Measurements from ENCODE around the gene SLC35F6.

DNA sequence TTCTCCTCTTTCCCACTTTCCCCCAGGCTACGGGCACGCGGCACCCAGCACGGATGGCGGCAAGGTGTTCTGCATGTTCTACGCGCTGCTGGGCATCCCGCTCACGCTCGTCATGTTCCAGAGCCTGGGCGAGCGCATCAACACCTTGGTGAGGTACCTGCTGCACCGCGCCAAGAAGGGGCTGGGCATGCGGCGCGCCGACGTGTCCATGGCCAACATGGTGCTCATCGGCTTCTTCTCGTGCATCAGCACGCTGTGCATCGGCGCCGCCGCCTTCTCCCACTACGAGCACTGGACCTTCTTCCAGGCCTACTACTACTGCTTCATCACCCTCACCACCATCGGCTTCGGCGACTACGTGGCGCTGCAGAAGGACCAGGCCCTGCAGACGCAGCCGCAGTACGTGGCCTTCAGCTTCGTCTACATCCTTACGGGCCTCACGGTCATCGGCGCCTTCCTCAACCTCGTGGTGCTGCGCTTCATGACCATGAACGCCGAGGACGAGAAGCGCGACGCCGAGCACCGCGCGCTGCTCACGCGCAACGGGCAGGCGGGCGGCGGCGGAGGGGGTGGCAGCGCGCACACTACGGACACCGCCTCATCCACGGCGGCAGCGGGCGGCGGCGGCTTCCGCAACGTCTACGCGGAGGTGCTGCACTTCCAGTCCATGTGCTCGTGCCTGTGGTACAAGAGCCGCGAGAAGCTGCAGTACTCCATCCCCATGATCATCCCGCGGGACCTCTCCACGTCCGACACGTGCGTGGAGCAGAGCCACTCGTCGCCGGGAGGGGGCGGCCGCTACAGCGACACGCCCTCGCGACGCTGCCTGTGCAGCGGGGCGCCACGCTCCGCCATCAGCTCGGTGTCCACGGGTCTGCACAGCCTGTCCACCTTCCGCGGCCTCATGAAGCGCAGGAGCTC lies 36.2 kb upstream of the SLC35F6 start:
- TF ChIP-seq RAD21 (conservative IDR thresholded peaks at IDR 0.05) (no peak), TAF1 (IDR thresholded peaks at IDR 0.05; ENCODE audit: low read depth) (no peak)
- TF ChIP-seq, protein P1, sequence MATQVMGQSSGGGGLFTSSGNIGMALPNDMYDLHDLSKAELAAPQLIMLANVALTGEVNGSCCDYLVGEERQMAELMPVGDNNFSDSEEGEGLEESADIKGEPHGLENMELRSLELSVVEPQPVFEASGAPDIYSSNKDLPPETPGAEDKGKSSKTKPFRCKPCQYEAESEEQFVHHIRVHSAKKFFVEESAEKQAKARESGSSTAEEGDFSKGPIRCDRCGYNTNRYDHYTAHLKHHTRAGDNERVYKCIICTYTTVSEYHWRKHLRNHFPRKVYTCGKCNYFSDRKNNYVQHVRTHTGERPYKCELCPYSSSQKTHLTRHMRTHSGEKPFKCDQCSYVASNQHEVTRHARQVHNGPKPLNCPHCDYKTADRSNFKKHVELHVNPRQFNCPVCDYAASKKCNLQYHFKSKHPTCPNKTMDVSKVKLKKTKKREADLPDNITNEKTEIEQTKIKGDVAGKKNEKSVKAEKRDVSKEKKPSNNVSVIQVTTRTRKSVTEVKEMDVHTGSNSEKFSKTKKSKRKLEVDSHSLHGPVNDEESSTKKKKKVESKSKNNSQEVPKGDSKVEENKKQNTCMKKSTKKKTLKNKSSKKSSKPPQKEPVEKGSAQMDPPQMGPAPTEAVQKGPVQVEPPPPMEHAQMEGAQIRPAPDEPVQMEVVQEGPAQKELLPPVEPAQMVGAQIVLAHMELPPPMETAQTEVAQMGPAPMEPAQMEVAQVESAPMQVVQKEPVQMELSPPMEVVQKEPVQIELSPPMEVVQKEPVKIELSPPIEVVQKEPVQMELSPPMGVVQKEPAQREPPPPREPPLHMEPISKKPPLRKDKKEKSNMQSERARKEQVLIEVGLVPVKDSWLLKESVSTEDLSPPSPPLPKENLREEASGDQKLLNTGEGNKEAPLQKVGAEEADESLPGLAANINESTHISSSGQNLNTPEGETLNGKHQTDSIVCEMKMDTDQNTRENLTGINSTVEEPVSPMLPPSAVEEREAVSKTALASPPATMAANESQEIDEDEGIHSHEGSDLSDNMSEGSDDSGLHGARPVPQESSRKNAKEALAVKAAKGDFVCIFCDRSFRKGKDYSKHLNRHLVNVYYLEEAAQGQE (IDR thresholded peaks at IDR 0.05; ENCODE audit: borderline replicate concordance): no peak
- TF ChIP-seq, protein P2, sequence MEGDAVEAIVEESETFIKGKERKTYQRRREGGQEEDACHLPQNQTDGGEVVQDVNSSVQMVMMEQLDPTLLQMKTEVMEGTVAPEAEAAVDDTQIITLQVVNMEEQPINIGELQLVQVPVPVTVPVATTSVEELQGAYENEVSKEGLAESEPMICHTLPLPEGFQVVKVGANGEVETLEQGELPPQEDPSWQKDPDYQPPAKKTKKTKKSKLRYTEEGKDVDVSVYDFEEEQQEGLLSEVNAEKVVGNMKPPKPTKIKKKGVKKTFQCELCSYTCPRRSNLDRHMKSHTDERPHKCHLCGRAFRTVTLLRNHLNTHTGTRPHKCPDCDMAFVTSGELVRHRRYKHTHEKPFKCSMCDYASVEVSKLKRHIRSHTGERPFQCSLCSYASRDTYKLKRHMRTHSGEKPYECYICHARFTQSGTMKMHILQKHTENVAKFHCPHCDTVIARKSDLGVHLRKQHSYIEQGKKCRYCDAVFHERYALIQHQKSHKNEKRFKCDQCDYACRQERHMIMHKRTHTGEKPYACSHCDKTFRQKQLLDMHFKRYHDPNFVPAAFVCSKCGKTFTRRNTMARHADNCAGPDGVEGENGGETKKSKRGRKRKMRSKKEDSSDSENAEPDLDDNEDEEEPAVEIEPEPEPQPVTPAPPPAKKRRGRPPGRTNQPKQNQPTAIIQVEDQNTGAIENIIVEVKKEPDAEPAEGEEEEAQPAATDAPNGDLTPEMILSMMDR (IDR thresholded peaks at IDR 0.05; ENCODE audit: poor library complexity, severe bottlenecking): no peak
